ENCODE results near the gene MSX2.

GRCh38 chr5:174719793-174720611 is 4.4 kb upstream of the MSX2 start:
- TF ChIP-seq POLR2AphosphoS5 (IDR thresholded peaks at IDR 0.05; ENCODE audit: borderline replicate concordance, low read depth, low read length) (no peak), EZH2 (IDR thresholded peaks at IDR 0.05) (no peak)
